Measurements from ENCODE around the gene TEKT5. TPM values are rescaled to one million over a fixed set of nuclear protein-coding genes. Genes with fewer than 3 reads are reported as not detected.

TEKT5 gene

GRCh38 chr16:10578474-10579316, 116.0 kb downstream of the TEKT5 start:
- H2BK5ac ChIP-seq (ENCODE audit: low read length), result no peak overlapping the region
- H3K23ac ChIP-seq (ENCODE audit: low read length), result no peak overlapping the region
- no peak overlapping the region for H3K27ac ChIP-seq (ENCODE audit: low read depth, low read length)
- H3K4ac ChIP-seq (ENCODE audit: low read depth, low read length), result no peak overlapping the region
- DNase-seq, result no peak
- no peak overlapping the region for H3K18ac ChIP-seq (ENCODE audit: low read length)
- H2BK15ac ChIP-seq (replicated peaks; ENCODE audit: low read depth), result no peak overlapping the region
- no peak overlapping the region for H3K4me2 ChIP-seq (ENCODE audit: low read length)
- H3K27me3 ChIP-seq (ENCODE audit: insufficient read depth, low read length, poor library complexity), result no peaks in the 10 kb centered on the region
- no peak overlapping the region for H2AK5ac ChIP-seq (ENCODE audit: low read length)
- H3K36me3 ChIP-seq (ENCODE audit: control insufficient read depth, insufficient read depth, low read length), result no peaks in the 10 kb centered on the region
- no peak overlapping the region for H2BK120ac ChIP-seq (ENCODE audit: low read depth, low read length)
- no peak overlapping the region for H4K5ac ChIP-seq (ENCODE audit: low read length)
- H3K56ac ChIP-seq (ENCODE audit: low read length), result no peak overlapping the region
- no peak overlapping the region for H4K8ac ChIP-seq (ENCODE audit: low read depth, low read length)
- H3K79me1 ChIP-seq (ENCODE audit: low read length), result no peaks in the 10 kb centered on the region
- WGBS (ENCODE audit: extremely low coverage, insufficient coverage, low lambda C conversion rate), result no CpG with 5 or more reads among the region's 20 CpGs
- H3K9ac ChIP-seq (ENCODE audit: low read length), result no peak overlapping the region
- no peak overlapping the region for H3K4me3 ChIP-seq (ENCODE audit: low read length)
- H3K79me2 ChIP-seq (ENCODE audit: control insufficient read depth, insufficient read depth, low read length), result no peaks in the 10 kb centered on the region
- H3K4me1 ChIP-seq (ENCODE audit: control insufficient read depth, low read depth, low read length), result peaks cover 2% of the 10 kb centered on the region

Small RNA genes within 50 kb of the gene (small RNA-seq; reads per million reads assigned to genes)
- gene MTND4LP24 (ENCODE audit: insufficient read depth), result not detected
- gene MTND6P33 (ENCODE audit: insufficient read depth), result not detected
